ENCODE data around the gene DAPK3.

- TF ChIP-seq PBX3 (IDR thresholded peaks at IDR 0.05) (no peak), EP300 (IDR thresholded peaks at IDR 0.05) (no peak), POLR2A (IDR thresholded peaks at IDR 0.05; ENCODE audit: low read length) (no peak), KDM1A (IDR thresholded peaks at IDR 0.05; ENCODE audit: low read depth) (no peak), RFX5 (IDR thresholded peaks at IDR 0.05) (no peak), CTCF (IDR thresholded peaks at IDR 0.05) (no peak)
Measured at GRCh38 chr19:3975144-3975543, 4.2 kb upstream of the DAPK3 start.
